IMR-90 (cell line): ENCODE data around the gene EEIG2. TPM values are rescaled to one million over a fixed set of nuclear protein-coding genes. Genes with fewer than 3 reads are reported as not detected.

Source experiments
- ATAC-seq: fragments of 200-7000 bp; cut with Tn5 transposase; 2 replicates; pipeline ENCODE4 v1.9.1; 2020; ENCODE audit warnings: low read depth, mild to moderate bottlenecking, moderate library complexity
- BruUV-seq: library from RNA; stranded (reverse); fragments of 400-500 nt; replicated peaks from 2 replicates; lab custom pipeline; 2021; lab: Mats Ljungman, UMichigan
- CTCF ChIA-PET: fragments of 300-600 bp; formaldehyde crosslinking; extraction: SDS; loops from one replicate; lab custom pipeline; 2021; ENCODE audit warnings: antibody characterized with exemption; lab: Yijun Ruan, JAX
- POLR2A ChIA-PET: fragments of 300-600 bp; sonication (Branson Sonifier 250); formaldehyde crosslinking; loops from one replicate; lab custom pipeline; 2022; ENCODE audit warnings: antibody characterized with exemption; ENCODE audit not compliant: unreplicated experiment; lab: Charles Lee
- DNase-seq: peaks from one replicate; pipeline ENCODE4 v3.0.0; 2013
- H2AFZ ChIP-seq: replicated peaks from 2 replicates; pipeline ENCODE3; 2013; ENCODE audit warnings: low read length, mild to moderate bottlenecking; ENCODE audit not compliant: poor library complexity
- H2AK5ac ChIP-seq: 2 replicates; pipeline ENCODE4 v1.6.1; 2013; ENCODE audit warnings: low read depth, low read length, inconsistent platforms
- H2AK9ac ChIP-seq: replicated peaks from 2 replicates; pipeline ENCODE3; 2013; ENCODE audit warnings: mild to moderate bottlenecking, low read depth, low read length, moderate library complexity; ENCODE audit not compliant: poor library complexity
- H2BK120ac ChIP-seq: 2 replicates; pipeline ENCODE4 v1.6.1; 2013; ENCODE audit warnings: low read depth, low read length, inconsistent platforms
- H2BK15ac ChIP-seq: 3 replicates; pipeline ENCODE4 v1.6.1; 2013; ENCODE audit warnings: low read depth, low read length, inconsistent platforms
- H2BK20ac ChIP-seq: 2 replicates; pipeline ENCODE4 v1.6.1; 2013; ENCODE audit warnings: low read depth, mild to moderate bottlenecking, inconsistent platforms, low read length, moderate library complexity
- H2BK5ac ChIP-seq: 2 replicates; pipeline ENCODE4 v1.6.1; 2013; ENCODE audit warnings: mild to moderate bottlenecking, low read depth, low read length, inconsistent platforms; ENCODE audit not compliant: poor library complexity, severe bottlenecking
- H3K14ac ChIP-seq: replicated peaks from 2 replicates; pipeline ENCODE4 v1.6.1; 2013; ENCODE audit warnings: low read depth, low read length, inconsistent platforms
- H3K18ac ChIP-seq: 2 replicates; pipeline ENCODE4 v1.6.1; 2013; ENCODE audit warnings: low read depth, low read length, control low read depth
- H3K23ac ChIP-seq: 2 replicates; pipeline ENCODE4 v1.6.1; 2013; ENCODE audit warnings: low read depth, low read length, inconsistent platforms
- H3K27ac ChIP-seq: 2 replicates; pipeline ENCODE4 v1.5.1; 2013; ENCODE audit warnings: mild to moderate bottlenecking, control low read depth, low read length; ENCODE audit not compliant: insufficient read depth
- H3K27me3 ChIP-seq: 2 replicates; pipeline ENCODE4 v1.6.1; 2013; ENCODE audit warnings: low read length; ENCODE audit not compliant: control insufficient read depth, insufficient read depth
- H3K36me3 ChIP-seq: 2 replicates; pipeline ENCODE4 v1.6.1; 2013; ENCODE audit warnings: low read length, mixed read lengths; ENCODE audit not compliant: control insufficient read depth, insufficient read depth
- H3K4ac ChIP-seq: 2 replicates; pipeline ENCODE4 v1.6.1; 2013; ENCODE audit warnings: low read depth, low read length, inconsistent platforms
- H3K4me1 ChIP-seq: 2 replicates; pipeline ENCODE4 v1.6.1; 2013; ENCODE audit warnings: low read length, mixed read lengths; ENCODE audit not compliant: control insufficient read depth, insufficient read depth
- H3K4me2 ChIP-seq: 2 replicates; pipeline ENCODE4 v1.6.1; 2013; ENCODE audit warnings: low read depth, mild to moderate bottlenecking, control low read depth, low read length, moderate library complexity
- H3K4me3 ChIP-seq: 2 replicates; pipeline ENCODE4 v1.5.1; 2013; ENCODE audit warnings: low read depth, mild to moderate bottlenecking, control low read depth, low read length, moderate library complexity; ENCODE audit not compliant: insufficient read depth
- H3K56ac ChIP-seq: 2 replicates; pipeline ENCODE4 v1.6.1; 2013; ENCODE audit warnings: low read length, inconsistent platforms; ENCODE audit not compliant: insufficient read depth; ENCODE audit errors: extremely low read depth
- H3K79me1 ChIP-seq, 2 experiments: 2 replicates each; pipeline ENCODE4 v1.6.1; 2013; ENCODE audit warnings: low read length in 2 of 2, inconsistent platforms in 1 of 2, low read depth in 1 of 2
- H3K9ac ChIP-seq: 2 replicates; pipeline ENCODE4 v1.6.1; 2013; ENCODE audit warnings: low read depth, low read length, control low read depth
- H3K9me1 ChIP-seq: 2 replicates; pipeline ENCODE4 v1.6.1; 2013; ENCODE audit warnings: low read length, inconsistent platforms; ENCODE audit not compliant: insufficient read depth
- H3K9me3 ChIP-seq: 2 replicates; pipeline ENCODE4 v1.6.1; 2013; ENCODE audit warnings: low read length; ENCODE audit not compliant: control insufficient read depth, insufficient read depth
- H4K20me1 ChIP-seq: 2 replicates; pipeline ENCODE4 v1.6.1; 2013; ENCODE audit warnings: low read length, inconsistent platforms; ENCODE audit not compliant: insufficient read depth
- H4K5ac ChIP-seq: 2 replicates; pipeline ENCODE4 v1.6.1; 2013; ENCODE audit warnings: mild to moderate bottlenecking, low read depth, low read length, control low read depth
- H4K8ac ChIP-seq, 2 experiments: 2 replicates each; pipeline ENCODE4 v1.6.1; 2013; ENCODE audit warnings: low read depth in 2 of 2, low read length in 2 of 2, control low read depth in 1 of 2, inconsistent platforms in 1 of 2
- H4K91ac ChIP-seq: 2 replicates; pipeline ENCODE4 v1.6.1; 2013; ENCODE audit warnings: low read depth, low read length, inconsistent platforms; ENCODE audit not compliant: insufficient read depth
- NFE2L2 ChIP-seq: fragments of 150-350 bp; IDR thresholded peaks from 2 replicates; pipeline ENCODE4 v1.6.1; 2016; ENCODE audit warnings: low read depth, mild to moderate bottlenecking, low read length
- WGBS, 2 experiments: methylation state at CpG; one replicate each; pipeline versions ENCODE4 v1.1.5 to v1.1.7; 2013; ENCODE audit warnings: missing lambda C conversion rate in 2 of 2; ENCODE audit not compliant: insufficient read length in 1 of 2; ENCODE audit errors: extremely low coverage in 2 of 2; 5-methylcytosine and 5-hydroxymethylcytosine counted together
- dilution Hi-C: fragments of 300-500 bp; cut with HindIII; formaldehyde crosslinking; loops from one replicate; pipeline ENCODE4 v1.14.3; 2018; ENCODE audit warnings: low sequenced_read_pairs; ENCODE audit not compliant: unreplicated experiment
- in situ Hi-C: fragments of 300-500 bp; cut with MboI; formaldehyde crosslinking; loops from 3 replicates; pipeline ENCODE4 v1.14.3; 2019; ENCODE audit warnings: low sequenced_read_pairs, inconsistent platforms, mixed read lengths
- intact Hi-C: fragments of 100-400 bp; cut with micrococcal nuclease; formaldehyde crosslinking; loops from 2 replicates; pipeline ENCODE4 v1.10.0; 2022
- polyA plus RNA-seq, 3 experiments: library from polyadenylated mRNA; depleted of rRNA; stranded (reverse); fragments of >200 nt; gene quantifications; 2 replicates each; pipeline ENCODE4 v1.2.3, GENCODE V29; 2012; ENCODE audit warnings: low replicate concordance in 1 of 3
- total RNA-seq: library from RNA; depleted of rRNA; stranded (reverse); fragments of >200 nt; gene quantifications from 2 replicates; pipeline ENCODE4 v1.2.3, GENCODE V29; 2012
- TF ChIP-seq, protein P1 (sequence below): conservative IDR thresholded peaks from 2 replicates; pipeline ENCODE4 v1.5.1; 2012; ENCODE audit warnings: mild to moderate bottlenecking, low read depth, low read length, improper control_type of control experiment

Gene EEIG2
- total and polyA plus RNA-seq, 2 of the 4 experiments (the other 2 are of a cell fraction), result 1.7 to 4.8 TPM

DNA sequence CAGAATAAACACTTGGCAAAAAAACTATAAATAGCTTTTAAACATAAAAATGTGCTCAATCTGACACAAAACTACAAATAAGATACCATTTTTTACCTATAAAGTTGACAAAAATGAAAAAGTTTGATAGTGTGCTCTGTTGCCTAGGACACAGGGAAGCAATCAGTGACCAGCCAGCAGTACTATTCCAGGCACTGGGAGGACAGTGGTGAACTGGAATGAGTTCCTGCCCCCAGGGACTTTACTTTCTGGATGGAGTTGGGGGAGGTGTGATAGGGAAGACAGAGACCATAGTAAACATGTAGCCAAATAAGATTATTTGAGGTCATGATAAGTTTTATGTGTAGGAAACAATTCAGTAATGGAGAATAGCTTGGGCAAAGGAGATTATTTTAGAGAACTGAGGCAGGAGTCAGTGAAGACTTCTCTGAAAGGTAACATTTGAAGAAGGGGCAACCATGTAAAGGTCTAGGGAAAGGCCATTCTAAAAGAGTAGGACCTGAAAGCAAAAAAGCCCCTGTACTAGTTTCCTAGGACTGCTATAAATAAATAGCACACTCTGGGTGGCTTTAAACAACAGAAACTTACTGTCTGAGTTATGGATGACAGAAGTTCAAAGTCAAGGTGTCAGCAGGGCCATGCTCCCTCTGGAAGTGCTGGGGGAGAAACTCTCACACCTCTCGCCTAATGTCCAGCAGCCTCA lies 42.0 kb downstream of the EEIG2 start:
- no peak overlapping the region for H3K4ac ChIP-seq
- H3K9me3 ChIP-seq, result no peaks in the 10 kb centered on the region
- dilution Hi-C loops, result no loop called here
- peaks cover 0 to 5% of the 10 kb centered on the region in 2 experiments; a peak in 1 of 4 replicates for H3K79me1 ChIP-seq
- CTCF ChIA-PET, result interaction anchor here (1.3 kb wide), 1 partner anchor 42 kb away, joined by 4 read pairs; no protein-coding TSS in a partner anchor
- H3K27me3 ChIP-seq, result no peaks in the 10 kb centered on the region
- no TSS peak for BruUV-seq
- H2BK20ac ChIP-seq, result no peak overlapping the region
- no peak overlapping the region for H2BK5ac ChIP-seq
- in situ Hi-C loops, result no loop called here
- H3K56ac ChIP-seq, result no peak overlapping the region
- H3K27ac ChIP-seq, result no peak overlapping the region
- no peak overlapping the region for H3K14ac ChIP-seq
- H4K20me1 ChIP-seq, result no peaks in the 10 kb centered on the region
- H4K5ac ChIP-seq, result no peak overlapping the region
- H2AK9ac ChIP-seq, result no peak overlapping the region
- no CpG with 5 or more reads among the region's 1 CpG for whole genome bisulfite sequencing, 2 experiments
- intact Hi-C loops, result no loop called here
- no peak for DNase-seq
- POLR2A ChIA-PET, result no interaction called here
- no peaks in the 10 kb centered on the region for H3K36me3 ChIP-seq
- no peak for TF ChIP-seq NFE2L2
- TF ChIP-seq, protein P1, sequence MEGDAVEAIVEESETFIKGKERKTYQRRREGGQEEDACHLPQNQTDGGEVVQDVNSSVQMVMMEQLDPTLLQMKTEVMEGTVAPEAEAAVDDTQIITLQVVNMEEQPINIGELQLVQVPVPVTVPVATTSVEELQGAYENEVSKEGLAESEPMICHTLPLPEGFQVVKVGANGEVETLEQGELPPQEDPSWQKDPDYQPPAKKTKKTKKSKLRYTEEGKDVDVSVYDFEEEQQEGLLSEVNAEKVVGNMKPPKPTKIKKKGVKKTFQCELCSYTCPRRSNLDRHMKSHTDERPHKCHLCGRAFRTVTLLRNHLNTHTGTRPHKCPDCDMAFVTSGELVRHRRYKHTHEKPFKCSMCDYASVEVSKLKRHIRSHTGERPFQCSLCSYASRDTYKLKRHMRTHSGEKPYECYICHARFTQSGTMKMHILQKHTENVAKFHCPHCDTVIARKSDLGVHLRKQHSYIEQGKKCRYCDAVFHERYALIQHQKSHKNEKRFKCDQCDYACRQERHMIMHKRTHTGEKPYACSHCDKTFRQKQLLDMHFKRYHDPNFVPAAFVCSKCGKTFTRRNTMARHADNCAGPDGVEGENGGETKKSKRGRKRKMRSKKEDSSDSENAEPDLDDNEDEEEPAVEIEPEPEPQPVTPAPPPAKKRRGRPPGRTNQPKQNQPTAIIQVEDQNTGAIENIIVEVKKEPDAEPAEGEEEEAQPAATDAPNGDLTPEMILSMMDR, result no peak
- no peak overlapping the region for H3K18ac ChIP-seq
- no peak overlapping the region for H4K8ac ChIP-seq
- H2BK120ac ChIP-seq, result no peak overlapping the region
- no peaks in the 10 kb centered on the region; the same call in 1 of the 2 replicates for H3K4me1 ChIP-seq
- no peak overlapping the region for H3K23ac ChIP-seq
- H3K4me2 ChIP-seq, result no peak overlapping the region
- ATAC-seq, result no peak
- no peak overlapping the region for H3K9ac ChIP-seq
- no peak overlapping the region for H4K91ac ChIP-seq
- no peak overlapping the region for H2AFZ ChIP-seq
- no peak overlapping the region for H3K4me3 ChIP-seq
- H2AK5ac ChIP-seq, result no peak overlapping the region
- H3K9me1 ChIP-seq, result peaks cover 2% of the 10 kb centered on the region; the same call in 1 of the 2 replicates
- H2BK15ac ChIP-seq, result no peak overlapping the region
